Endothelial cell of umbilical vein (primary cell): ENCODE measurements around the gene CCND1. TPM values are rescaled to one million over a fixed set of nuclear protein-coding genes. Genes with fewer than 3 reads are reported as not detected.

Source experiments
- BruUV-seq: library from RNA; stranded (reverse); fragments of 400-500 nt; replicated peaks from 2 replicates; lab custom pipeline; 2021; lab: Mats Ljungman, UMichigan
- CTCF ChIA-PET: fragments of 300-600, 350-600 bp; sonication (Branson Sonifier 250); formaldehyde crosslinking; loops from one replicate; lab custom pipeline; 2021; ENCODE audit warnings: antibody characterized with exemption, inconsistent platforms; lab: Charles Lee
- POLR2A ChIA-PET: fragments of 300-600, 350-600 bp; sonication (Branson Sonifier 250); formaldehyde crosslinking; loops from one replicate; lab custom pipeline; 2021; ENCODE audit warnings: antibody characterized with exemption, inconsistent platforms; lab: Charles Lee
- DNase-seq: peaks from one replicate; pipeline ENCODE4 v3.0.0-alpha.2; 2011; ENCODE audit warnings: low read depth, low spot score
- FAIRE-seq: peaks from 2 replicates; lab custom pipeline; 2011; peaks lifted over from hg19 to GRCh38; lab: Jason Lieb, UNC
- H2AFZ ChIP-seq: 2 replicates; pipeline ENCODE4 v1.6.0; 2012; ENCODE audit warnings: low read depth, low read length, control low read depth, inconsistent platforms
- H3K27ac ChIP-seq: 2 replicates; pipeline ENCODE4 v1.5.1; 2011; ENCODE audit warnings: low read depth, mild to moderate bottlenecking, control low read depth, low read length, moderate library complexity; ENCODE audit not compliant: insufficient read depth
- H3K27me3 ChIP-seq, 2 experiments: 2 replicates each; pipeline versions ENCODE4 v1.6.0 to v1.6.1; 2011; ENCODE audit warnings: low read length in 2 of 2, mixed read lengths in 1 of 2; ENCODE audit not compliant: control insufficient read depth in 2 of 2, insufficient read depth in 2 of 2
- H3K36me3 ChIP-seq, 2 experiments: 2 replicates in 1 of 2; 3 replicates in 1 of 2; pipeline ENCODE4 v1.5.1; 2011; ENCODE audit warnings: low read length in 2 of 2, mild to moderate bottlenecking in 1 of 2, moderate library complexity in 1 of 2; ENCODE audit not compliant: control insufficient read depth in 2 of 2, insufficient read depth in 2 of 2; ENCODE audit errors: extremely low read depth in 1 of 2
- H3K4me1 ChIP-seq: 3 replicates; pipeline ENCODE4 v1.5.1; 2011; ENCODE audit warnings: mild to moderate bottlenecking, low read length; ENCODE audit not compliant: control insufficient read depth, insufficient read depth; ENCODE audit errors: extremely low read depth
- H3K4me2 ChIP-seq: 2 replicates; pipeline ENCODE4 v1.6.1; 2011; ENCODE audit warnings: low read length, control low read depth, mixed read lengths; ENCODE audit not compliant: insufficient read depth
- H3K4me3 ChIP-seq, 3 experiments: fragments of 200-600 bp in 1 of 3; sonication (generic), shearing (Covaris generic) in 1 of 3; replicated peaks in 1 of 3; 2 replicates each; pipeline ENCODE4 v1.5.1; 2011 to 2016; ENCODE audit warnings: control low read depth in 3 of 3, low read length in 3 of 3, mild to moderate bottlenecking in 2 of 3, inconsistent platforms in 1 of 3, low read depth in 1 of 3, moderate library complexity in 1 of 3; ENCODE audit not compliant: insufficient read depth in 1 of 3
- H3K79me2 ChIP-seq: 2 replicates; pipeline ENCODE4 v1.6.0; 2012; ENCODE audit warnings: low read length, inconsistent platforms; ENCODE audit not compliant: control insufficient read depth, insufficient read depth
- H3K9ac ChIP-seq: replicated peaks from 2 replicates; pipeline ENCODE3; 2011; ENCODE audit warnings: low read length, control low read depth; ENCODE audit not compliant: insufficient read depth; ENCODE audit errors: extremely low read depth
- H3K9me1 ChIP-seq: replicated peaks from 3 replicates; pipeline ENCODE4 v1.6.0; 2011; ENCODE audit warnings: mild to moderate bottlenecking, low read length; ENCODE audit not compliant: control insufficient read depth, insufficient read depth; ENCODE audit errors: extremely low read depth
- H3K9me3 ChIP-seq: replicated peaks from 2 replicates; pipeline ENCODE4 v1.5.1; 2012; ENCODE audit warnings: low read length, inconsistent platforms; ENCODE audit not compliant: control insufficient read depth, insufficient read depth
- H4K20me1 ChIP-seq: replicated peaks from 2 replicates; pipeline ENCODE3; 2011; ENCODE audit warnings: mild to moderate bottlenecking, low read length; ENCODE audit not compliant: control insufficient read depth, insufficient read depth; ENCODE audit errors: extremely low read depth
- CTCF ChIP-seq, 2 donors: IDR thresholded peaks; 1 replicate in 1 of 2; 2 replicates in 1 of 2; pipeline ENCODE4 v1.5.1; 2011; ENCODE audit warnings: low read length in 2 of 2, mild to moderate bottlenecking in 2 of 2, moderate library complexity in 2 of 2, control low read depth in 1 of 2, inconsistent platforms in 1 of 2, low read depth in 1 of 2; ENCODE audit not compliant: insufficient read depth in 1 of 2; ENCODE audit errors: extremely low read depth in 1 of 2
- EZH2 ChIP-seq: IDR thresholded peaks from 2 replicates; pipeline ENCODE4 v1.6.1; 2012; ENCODE audit warnings: borderline replicate concordance, low read depth, mild to moderate bottlenecking, moderate library complexity, low read length, inconsistent platforms; ENCODE audit not compliant: severe bottlenecking
- FOS ChIP-seq: IDR thresholded peaks from 2 replicates; pipeline ENCODE4 v1.6.1; 2011; ENCODE audit warnings: mild to moderate bottlenecking, low read length, moderate library complexity, borderline replicate concordance; ENCODE audit not compliant: insufficient read depth
- GATA2 ChIP-seq: IDR thresholded peaks from 2 replicates; pipeline ENCODE4 v1.7.0; 2011; ENCODE audit warnings: low read depth, mild to moderate bottlenecking, moderate library complexity, mixed read lengths, low read length; ENCODE audit not compliant: insufficient read length, insufficient read depth
- JUN ChIP-seq: IDR thresholded peaks from 2 replicates; pipeline ENCODE4 v1.6.1; 2011; ENCODE audit warnings: borderline replicate concordance, low read depth; ENCODE audit not compliant: insufficient read length, insufficient read depth
- MAX ChIP-seq: IDR thresholded peaks from 2 replicates; pipeline ENCODE4 v1.6.1; 2011; ENCODE audit not compliant: insufficient read depth, insufficient read length
- MYC ChIP-seq: IDR thresholded peaks from one replicate; pipeline ENCODE4 v1.6.1; 2011; ENCODE audit warnings: mild to moderate bottlenecking, low read depth, low read length
- POLR2A ChIP-seq: IDR thresholded peaks from 2 replicates; pipeline ENCODE4 v1.6.1; 2012; ENCODE audit warnings: low read depth, mild to moderate bottlenecking, control low read depth, low read length
- POLR2AphosphoS5 ChIP-seq: IDR thresholded peaks from 2 replicates; pipeline ENCODE4 v1.6.1; 2012; ENCODE audit warnings: low read depth, mild to moderate bottlenecking, control low read depth, low read length, moderate library complexity; ENCODE audit not compliant: insufficient read depth
- dilution Hi-C: fragments of 300-500 bp; cut with MboI; formaldehyde crosslinking; loops from one replicate; pipeline ENCODE4 v1.15.0; 2019; ENCODE audit warnings: low sequenced_read_pairs; ENCODE audit not compliant: extremely low pct_ligation_motif_present
- intact Hi-C: fragments of 100-400 bp; cut with micrococcal nuclease; formaldehyde crosslinking; loops from one replicate; pipeline ENCODE4 v1.10.0; 2022
- polyA plus RNA-seq, 4 experiments: library from polyadenylated mRNA; depleted of rRNA in 3 of 4; stranded (reverse) in 3 of 4; unstranded in 1 of 4; fragments of >200 nt; gene quantifications; 2 replicates each; pipeline versions ENCODE4 v1.2.1 to v1.2.3, GENCODE V29; 2011 to 2012; ENCODE audit warnings: missing spikeins in 1 of 4
- total RNA-seq: library from RNA; stranded (reverse); gene quantifications from 2 replicates; pipeline ENCODE4 v1.2.3, GENCODE V29; 2021

The CCND1 gene
- total and polyA plus RNA-seq, 2 donors (not counting 3 experiments of a cell fraction or from before 2014, with no cell fraction given) = 98.7 to 370 TPM

- TF ChIP-seq CTCF (IDR thresholded peaks at IDR 0.05; ENCODE audit: extremely low read depth in 1 of 2, insufficient read depth in 1 of 2, low read depth in 1 of 2, low read length in 2 of 2) (no peak), EZH2 (no peak), GATA2 (no peak), MYC (no peak), MAX (no peak), POLR2AphosphoS5 (no peak), JUN (no peak), FOS (no peak), POLR2A (no peak)
- H4K20me1 ChIP-seq = no peaks in the 10 kb centered on the region
- DNase-seq = no peak
- FAIRE-seq = no peak
- H3K79me2 ChIP-seq = no peaks in the 10 kb centered on the region
- H3K27me3 ChIP-seq = peaks cover 0 to 2% of the 10 kb centered on the region in 2 experiments
- H3K4me2 ChIP-seq = no peak overlapping the region
- no peak overlapping the region for H3K4me3 ChIP-seq
- H2AFZ ChIP-seq = no peak overlapping the region
- no peaks in the 10 kb centered on the region for H3K9me3 ChIP-seq
- H3K27ac ChIP-seq = no peak overlapping the region
- H3K9me1 ChIP-seq = no peaks in the 10 kb centered on the region
- dilution Hi-C loops (no loop called here), intact Hi-C loops (no loop called here)
- POLR2A ChIA-PET = no interaction called here
- CTCF ChIA-PET = no interaction called here
- BruUV-seq = no TSS peak
- no peaks in the 10 kb centered on the region for H3K36me3 ChIP-seq
- H3K9ac ChIP-seq = no peak overlapping the region
- H3K4me1 ChIP-seq = no peaks in the 10 kb centered on the region
Measured at GRCh38 chr11:69614085-69614484, 26.9 kb upstream of the CCND1 start.
